Measurements from ENCODE around the gene SH3GLB1. TPM values are rescaled to one million over a fixed set of nuclear protein-coding genes. Genes with fewer than 3 reads are reported as not detected.

The SH3GLB1 gene
- total and polyA plus RNA-seq, 2 of the 13 experiments (the other 11 are each of a cell fraction or from before 2014, with no cell fraction given) = 26.0 to 41.5 TPM

- no peak for TF ChIP-seq ZNF318 (CRISPR knock-in tag; IDR thresholded peaks at IDR 0.05)
- TF ChIP-seq KAT7 (CRISPR knock-in tag; IDR thresholded peaks at IDR 0.05; ENCODE audit: borderline replicate concordance) = no peak; the same call in 1 of the 2 replicates
- peak; percentile 63 for TF ChIP-seq ZGPAT (CRISPR knock-in tag; IDR thresholded peaks at IDR 0.05)
- no peak for TF ChIP-seq RFX3 (CRISPR knock-in tag; IDR thresholded peaks at IDR 0.05)
- TF ChIP-seq KDM4B (CRISPR knock-in tag; IDR thresholded peaks at IDR 0.05) = no peak
- no peak for TF ChIP-seq HDAC1 (CRISPR knock-in tag; IDR thresholded peaks at IDR 0.05)
- TF ChIP-seq GZF1 (CRISPR knock-in tag; IDR thresholded peaks at IDR 0.05) = no peak
- no peak for TF ChIP-seq ZNF101 (CRISPR knock-in tag; IDR thresholded peaks at IDR 0.05; ENCODE audit: borderline replicate concordance, low read depth)
- TF ChIP-seq ZFY (CRISPR knock-in tag; IDR thresholded peaks at IDR 0.05) = 0 out of 2 replicates have a peak, but pooled peaks have one; percentile 17
- TF ChIP-seq TBP (CRISPR knock-in tag; IDR thresholded peaks at IDR 0.05) = no peak
- peak; percentile 32; the same call in 1 of the 2 replicates for TF ChIP-seq DPF2 (CRISPR knock-in tag; IDR thresholded peaks at IDR 0.05; ENCODE audit: borderline replicate concordance, low read depth)
- no peak for TF ChIP-seq MXD3 (CRISPR knock-in tag; IDR thresholded peaks at IDR 0.05)
- TF ChIP-seq THAP9 (CRISPR knock-in tag; IDR thresholded peaks at IDR 0.05; ENCODE audit: borderline replicate concordance) = no peak
- TF ChIP-seq NFE2L1 (CRISPR knock-in tag; IDR thresholded peaks at IDR 0.05; ENCODE audit: borderline replicate concordance) = no peak
Measured at GRCh38 chr1:86774305-86775295, 70.2 kb downstream of the SH3GLB1 start (continued).
